B cell (primary cell): ENCODE data around the gene PTGER2. TPM values are rescaled to one million over a fixed set of nuclear protein-coding genes. Genes with fewer than 3 reads are reported as not detected.

Source experiments
- ATAC-seq: fragments of 200-7000 bp; cut with Tn5 transposase; one replicate; pipeline ENCODE4 v1.10.0; 2021; ENCODE audit warnings: low read depth, mild to moderate bottlenecking, moderate number of reproducible peaks, moderate library complexity
- CTCF ChIA-PET: fragments of 350-600 bp; sonication (Branson Sonifier 250); formaldehyde crosslinking; loops from one replicate; lab custom pipeline; 2021; ENCODE audit warnings: antibody characterized with exemption, inconsistent platforms; lab: Charles Lee
- POLR2A ChIA-PET: fragments of 350-600 bp; sonication (Branson Sonifier 250); formaldehyde crosslinking; loops from one replicate; lab custom pipeline; 2021; ENCODE audit warnings: antibody characterized with exemption; lab: Charles Lee
- DNase-seq: peaks from one replicate; pipeline ENCODE4 v3.0.0; 2013
- H2AFZ ChIP-seq: 2 replicates; pipeline ENCODE4 v1.6.1; 2012; ENCODE audit warnings: mild to moderate bottlenecking, low read depth, low read length; ENCODE audit not compliant: insufficient read depth, poor library complexity, severe bottlenecking
- H3K27ac ChIP-seq, 2 donors: 1 replicate in 1 of 2; 2 replicates in 1 of 2; pipeline ENCODE4 v1.5.1; 2012 to 2013; ENCODE audit warnings: low read length in 2 of 2, mild to moderate bottlenecking in 2 of 2, moderate library complexity in 1 of 2
- H3K27me3 ChIP-seq, 4 experiments: fragments of 200-600 bp in 1 of 4; sonication (generic) in 1 of 4; replicated peaks in 1 of 4; 1 replicate in 2 of 4; 2 replicates in 2 of 4; pipeline versions ENCODE4 v1.6.1 to v1.7.0; 2013 to 2016; ENCODE audit warnings: low read length in 3 of 4, mild to moderate bottlenecking in 2 of 4, mixed read lengths in 1 of 4, moderate library complexity in 1 of 4; ENCODE audit not compliant: insufficient read depth in 4 of 4, control insufficient read depth in 3 of 4; ENCODE audit errors: control extremely low read depth in 1 of 4
- H3K36me3 ChIP-seq, 2 experiments: replicated peaks in 1 of 2; 1 replicate in 1 of 2; 2 replicates in 1 of 2; pipeline versions ENCODE4 v1.6.1 to v1.7.1; 2013; ENCODE audit warnings: low read length in 1 of 2; ENCODE audit not compliant: insufficient read depth in 2 of 2, control insufficient read depth in 1 of 2; ENCODE audit errors: control extremely low read depth in 1 of 2, extremely low read depth in 1 of 2
- H3K4me1 ChIP-seq, 2 donors: fragments of 200-600 bp in 1 of 2; sonication (generic) in 1 of 2; 1 replicate in 1 of 2; 2 replicates in 1 of 2; pipeline versions ENCODE4 v1.5.1 to v1.6.1; 2013 to 2017; ENCODE audit warnings: low read length in 2 of 2; ENCODE audit not compliant: control insufficient read depth in 2 of 2, insufficient read depth in 2 of 2
- H3K4me2 ChIP-seq: replicated peaks from 2 replicates; pipeline ENCODE3; 2012; ENCODE audit warnings: mild to moderate bottlenecking, low read depth, low read length; ENCODE audit not compliant: poor library complexity, severe bottlenecking
- H3K4me3 ChIP-seq, 5 experiments: fragments of 200-600 bp in 1 of 5; sonication (generic) in 1 of 5; 1 replicate in 3 of 5; 2 replicates in 2 of 5; pipeline versions ENCODE4 v1.5.1 to v1.7.0; 2011 to 2016; ENCODE audit warnings: low read length in 4 of 5, mild to moderate bottlenecking in 4 of 5, low read depth in 2 of 5, control low read depth in 1 of 5, moderate library complexity in 1 of 5; ENCODE audit not compliant: insufficient read depth in 1 of 5; ENCODE audit errors: control extremely low read depth in 1 of 5, extremely low read depth in 1 of 5
- H3K79me2 ChIP-seq: fragments of 200-600 bp; sonication (generic); one replicate; pipeline ENCODE4 v1.6.0; 2016; ENCODE audit warnings: low read length; ENCODE audit not compliant: control insufficient read depth, insufficient read depth
- H3K9ac ChIP-seq: fragments of 200-600 bp; sonication (generic); 2 replicates; pipeline ENCODE4 v1.6.1; 2017; ENCODE audit warnings: mild to moderate bottlenecking, low read length, moderate library complexity
- H3K9me3 ChIP-seq, 3 donors: one replicate each; pipeline versions ENCODE4 v1.6.1 to v1.7.1; 2013; ENCODE audit warnings: low read length in 2 of 3; ENCODE audit not compliant: control insufficient read depth in 2 of 3, insufficient read depth in 1 of 3; ENCODE audit errors: control extremely low read depth in 1 of 3
- H4K20me1 ChIP-seq: 2 replicates; pipeline ENCODE4 v1.6.0; 2012; ENCODE audit warnings: mild to moderate bottlenecking, low read length; ENCODE audit not compliant: insufficient read depth, control insufficient read depth, poor library complexity, severe bottlenecking
- H3K27ac Mint-ChIP-seq: one replicate; pipeline ENCODE4 v1.8.0; 2021; ENCODE audit warnings: mixed read lengths
- H3K27me3 Mint-ChIP-seq: one replicate; pipeline ENCODE4 v1.8.0; 2021; ENCODE audit warnings: mixed read lengths
- H3K4me1 Mint-ChIP-seq: one replicate; pipeline ENCODE4 v1.8.0; 2021; ENCODE audit warnings: mixed read lengths
- H3K4me3 Mint-ChIP-seq: one replicate; pipeline ENCODE4 v1.8.0; 2021; ENCODE audit warnings: mixed read lengths
- H3K9me3 Mint-ChIP-seq: one replicate; pipeline ENCODE4 v1.8.0; 2022; ENCODE audit warnings: mixed read lengths; ENCODE audit not compliant: insufficient read depth
- CTCF ChIP-seq: fragments of 200-600 bp; IDR thresholded peaks from one replicate; pipeline ENCODE4 v1.8.0; 2022; ENCODE audit warnings: antibody characterized with exemption, mild to moderate bottlenecking
- EZH2 ChIP-seq: IDR thresholded peaks from 2 replicates; pipeline ENCODE4 v1.6.1; 2012; ENCODE audit warnings: borderline replicate concordance, low read depth, mild to moderate bottlenecking, moderate library complexity, low read length; ENCODE audit not compliant: insufficient read depth, poor library complexity, severe bottlenecking
- WGBS: methylation state at CpG from one replicate; pipeline ENCODE4 v1.1.5; 2013; ENCODE audit warnings: missing lambda C conversion rate; ENCODE audit not compliant: insufficient coverage; 5-methylcytosine and 5-hydroxymethylcytosine counted together
- intact Hi-C: fragments of 100-400 bp; cut with micrococcal nuclease; formaldehyde crosslinking; loops from one replicate; pipeline ENCODE4 v1.10.0; 2022
- polyA plus RNA-seq: library from polyadenylated mRNA; depleted of rRNA; stranded (reverse); fragments of >200 nt; gene quantifications from 2 replicates; pipeline ENCODE4 v1.2.3, GENCODE V29; 2012
- total RNA-seq, 2 donors: library from RNA; stranded (reverse); fragments of 120-200 nt in 1 of 2; gene quantifications; 1 replicate in 1 of 2; 2 replicates in 1 of 2; pipeline versions ENCODE4 v1.2.3 to v1.2.4, GENCODE V29; 2013 to 2022

Gene PTGER2
- total and polyA plus RNA-seq, 2 donors (not counting 1 experiment from before 2014, with no cell fraction given) = 0.32 to 0.92 TPM

- peaks cover 0 to 25% (median 13%) of the 10 kb centered on the region in 4 experiments for H3K27me3 ChIP-seq
- H3K27ac ChIP-seq = no peak overlapping the region
- ChIA-PET CTCF (no interaction called here), POLR2A (no interaction called here)
- DNase-seq = no peak
- H3K27me3 Mint-ChIP-seq = peaks cover 42% of the 10 kb centered on the region
- H3K4me3 ChIP-seq = no peak overlapping the region
- no peaks in the 10 kb centered on the region for H3K4me1 ChIP-seq
- no peaks in the 10 kb centered on the region for H3K9me3 Mint-ChIP-seq
- no peaks in the 10 kb centered on the region for H3K9me3 ChIP-seq
- no peak overlapping the region for H2AFZ ChIP-seq
- no peaks in the 10 kb centered on the region for H4K20me1 ChIP-seq
- H3K4me1 Mint-ChIP-seq = no peaks in the 10 kb centered on the region
- no peak for ATAC-seq
- no CpG with 5 or more reads among the region's 4 CpGs for WGBS
- TF ChIP-seq EZH2 (no peak), CTCF (no peak)
- H3K36me3 ChIP-seq = no peaks in the 10 kb centered on the region
- no peak overlapping the region for H3K4me2 ChIP-seq
- H3K4me3 Mint-ChIP-seq = no peak overlapping the region
- H3K27ac Mint-ChIP-seq = no peak overlapping the region
- no peaks in the 10 kb centered on the region for H3K79me2 ChIP-seq
- intact Hi-C loops = no loop called here
- no peak overlapping the region for H3K9ac ChIP-seq
Measured at GRCh38 chr14:52352569-52352968, 38.5 kb downstream of the PTGER2 start.

DNA sequence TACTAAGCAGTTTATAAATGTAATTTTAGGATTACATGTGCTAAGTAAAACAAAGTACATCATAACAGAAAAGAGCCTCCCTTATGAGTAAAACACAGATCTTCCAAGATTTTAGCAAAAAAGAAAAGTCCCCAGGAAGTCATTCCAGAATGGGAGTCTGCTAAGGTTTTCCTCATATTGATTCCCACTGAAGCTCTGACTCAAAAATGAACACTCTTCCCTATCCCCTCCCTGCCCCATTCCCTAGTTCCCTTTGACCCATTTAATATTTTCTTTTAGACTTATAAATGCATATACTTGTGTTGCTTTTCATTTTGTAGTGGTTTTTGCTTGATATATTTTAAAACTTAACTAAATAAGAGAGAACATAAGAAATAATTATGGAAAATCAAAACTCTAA is 40.1 kb downstream of the PTGER2 start:
- CTCF ChIA-PET = no interaction called here
- no peaks in the 10 kb centered on the region for H3K4me1 Mint-ChIP-seq

More for the DNA sequence above, 40.1 kb downstream of the PTGER2 start:
- TF ChIP-seq EZH2 (no peak), CTCF (no peak)
- H3K9ac ChIP-seq = no peak overlapping the region
- no peaks in the 10 kb centered on the region for H3K4me1 ChIP-seq
- no peak overlapping the region for H3K4me3 Mint-ChIP-seq
- H3K36me3 ChIP-seq = no peaks in the 10 kb centered on the region
- no peaks in the 10 kb centered on the region for H3K9me3 ChIP-seq
- no peak overlapping the region for H3K4me3 ChIP-seq
- no peaks in the 10 kb centered on the region for H3K79me2 ChIP-seq
- DNase-seq (no peak), ATAC-seq (no peak)
- H3K4me2 ChIP-seq = no peak overlapping the region
- no peak overlapping the region for H3K27ac ChIP-seq
- H3K27me3 Mint-ChIP-seq = peaks cover 42% of the 10 kb centered on the region
- H2AFZ ChIP-seq = no peak overlapping the region
- H3K9me3 Mint-ChIP-seq = no peaks in the 10 kb centered on the region
- intact Hi-C loops = no loop called here
- peaks cover 0 to 25% (median 13%) of the 10 kb centered on the region in 4 experiments for H3K27me3 ChIP-seq
- H3K27ac Mint-ChIP-seq = no peak overlapping the region
- H4K20me1 ChIP-seq = no peaks in the 10 kb centered on the region
- POLR2A ChIA-PET = no interaction called here
